Renal pelvis (tissue), 12 donors: ENCODE data around the gene NTS. TPM values are rescaled to one million over a fixed set of nuclear protein-coding genes. Genes with fewer than 3 reads are reported as not detected.
A peak's percentile ranks its signal among the peaks of the same experiment; 100 is the strongest.

Experiments used
- DNase-seq: peaks from one replicate; pipeline ENCODE4 v3.0.0-alpha.2; 2013
- long read RNA-seq, 16 experiments: transcript quantifications; one replicate each; lab custom pipeline, GENCODE V29; 2026
- polyA plus RNA-seq, 3 donors: library from polyadenylated mRNA; unstranded; fragments of 120-200 nt; gene quantifications; one replicate each; pipeline ENCODE4 v1.2.1, GENCODE V29; 2013; ENCODE audit not compliant: insufficient read length in 3 of 3

NTS gene, protein sequence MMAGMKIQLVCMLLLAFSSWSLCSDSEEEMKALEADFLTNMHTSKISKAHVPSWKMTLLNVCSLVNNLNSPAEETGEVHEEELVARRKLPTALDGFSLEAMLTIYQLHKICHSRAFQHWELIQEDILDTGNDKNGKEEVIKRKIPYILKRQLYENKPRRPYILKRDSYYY
- 1 to 10 TPM; 5.1 to 6.7 (median 5.6) TPM for polyA plus RNA-seq
- long read RNA-seq, donor 1, transcript NTS-201 (4 exons, 1,237 nt): major isoform, 8 of 10 reads
- long read RNA-seq, donor 1, partial matches to known transcripts: 0 of 10 reads
- long read RNA-seq, donor 1, other reads (novel, unspliced or antisense): 0 of 10 reads
- long read RNA-seq, donor 2, transcript NTS-201 (4 exons, 1,237 nt): major isoform, 7 of 7 reads
- long read RNA-seq, donor 2, partial matches to known transcripts: 0 of 7 reads
- long read RNA-seq, donor 2, other reads (novel, unspliced or antisense): 0 of 7 reads
- long read RNA-seq, donor 3, partial matches to known transcripts: 0 of 3 reads
- long read RNA-seq, donor 3, other reads (novel, unspliced or antisense): 0 of 3 reads
- long read RNA-seq, donor 4, transcript NTS-201 (4 exons, 1,237 nt): major isoform, 16 of 17 reads
- long read RNA-seq, donor 4, partial matches to known transcripts: 0 of 17 reads
- long read RNA-seq, donor 4, other reads (novel, unspliced or antisense): 0 of 17 reads
- long read RNA-seq, donor 5, partial matches to known transcripts: 0 of 4 reads
- long read RNA-seq, donor 5, other reads (novel, unspliced or antisense): 0 of 4 reads
- long read RNA-seq, donor 6, partial matches to known transcripts: 0 of 3 reads
- long read RNA-seq, donor 6, other reads (novel, unspliced or antisense): 0 of 3 reads
- long read RNA-seq, donor 7, transcript NTS-201 (4 exons, 1,237 nt): major isoform, 10 of 10 reads
- long read RNA-seq, donor 7, partial matches to known transcripts: 0 of 10 reads
- long read RNA-seq, donor 7, other reads (novel, unspliced or antisense): 0 of 10 reads
- long read RNA-seq, donor 8, partial matches to known transcripts: 0 of 1 reads
- long read RNA-seq, donor 8, other reads (novel, unspliced or antisense): 0 of 1 reads
- long read RNA-seq, donor 9, transcript NTS-201 (4 exons, 1,237 nt): major isoform, 5 of 5 reads
- long read RNA-seq, donor 9, partial matches to known transcripts: 0 of 5 reads
- long read RNA-seq, donor 9, other reads (novel, unspliced or antisense): 0 of 5 reads
- long read RNA-seq, donor 10, partial matches to known transcripts: 0 of 3 reads
- long read RNA-seq, donor 10, other reads (novel, unspliced or antisense): 0 of 3 reads
- long read RNA-seq, donor 11, partial matches to known transcripts: 0 of 3 reads
- long read RNA-seq, donor 11, other reads (novel, unspliced or antisense): 0 of 3 reads
- long read RNA-seq, donor 12, partial matches to known transcripts: 0 of 3 reads
- long read RNA-seq, donor 12, other reads (novel, unspliced or antisense): 0 of 3 reads
- long read RNA-seq, donor 13, partial matches to known transcripts: 0 of 2 reads
- long read RNA-seq, donor 13, other reads (novel, unspliced or antisense): 0 of 2 reads
- long read RNA-seq, donor 14: 0 reads
- long read RNA-seq, donor 15, transcript NTS-201 (4 exons, 1,237 nt): major isoform, 9 of 10 reads
- long read RNA-seq, donor 15, partial matches to known transcripts: 0 of 10 reads
- long read RNA-seq, donor 15, other reads (novel, unspliced or antisense): 0 of 10 reads
- long read RNA-seq, donor 16, partial matches to known transcripts: 0 of 6 reads
- long read RNA-seq, donor 16, other reads (novel, unspliced or antisense): 0 of 6 reads

DNA sequence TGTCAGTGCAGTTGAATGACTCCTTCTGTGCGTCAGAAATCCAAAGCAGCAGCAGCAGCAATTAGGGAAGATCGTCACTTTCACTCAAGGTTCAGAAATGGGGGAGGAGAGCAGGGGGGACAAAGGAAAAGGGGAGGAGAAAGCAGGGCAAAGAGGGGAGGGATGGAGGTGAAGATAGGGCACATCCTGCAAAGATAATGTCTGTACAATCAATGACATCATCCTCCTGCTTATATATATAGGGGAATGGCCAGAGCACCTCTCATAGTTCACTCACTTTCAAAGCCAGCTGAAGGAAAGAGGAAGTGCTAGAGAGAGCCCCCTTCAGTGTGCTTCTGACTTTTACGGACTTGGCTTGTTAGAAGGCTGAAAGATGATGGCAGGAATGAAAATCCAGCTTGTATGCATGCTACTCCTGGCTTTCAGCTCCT lies at the start of gene NTS:
NTS (plus strand) TSS at position 265 of the 431 bp plus-strand sequence; CDS start at position 374, 109 bp downstream.
- peak; percentile 7 for DNase-seq

DNA sequence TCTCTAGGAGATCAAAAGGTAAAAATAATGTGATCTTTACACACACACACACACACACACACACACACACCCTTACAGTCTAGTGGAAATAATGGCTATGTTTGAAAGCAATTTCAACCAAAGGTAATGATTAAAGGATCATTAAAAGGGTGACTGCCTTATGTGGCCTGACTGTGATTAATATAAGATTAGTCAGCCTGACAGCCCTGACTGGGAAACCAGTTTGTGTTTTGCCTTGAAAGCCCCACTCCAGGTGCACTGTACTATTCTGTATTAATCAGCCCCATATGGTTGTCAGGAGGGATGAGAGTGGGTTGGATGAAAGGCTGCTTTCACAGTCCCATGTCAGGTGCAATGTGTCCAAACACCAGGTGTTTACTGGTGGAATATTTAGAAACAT lies 48.3 kb upstream of the NTS start:
- peak; percentile 47 for DNase-seq

DNA sequence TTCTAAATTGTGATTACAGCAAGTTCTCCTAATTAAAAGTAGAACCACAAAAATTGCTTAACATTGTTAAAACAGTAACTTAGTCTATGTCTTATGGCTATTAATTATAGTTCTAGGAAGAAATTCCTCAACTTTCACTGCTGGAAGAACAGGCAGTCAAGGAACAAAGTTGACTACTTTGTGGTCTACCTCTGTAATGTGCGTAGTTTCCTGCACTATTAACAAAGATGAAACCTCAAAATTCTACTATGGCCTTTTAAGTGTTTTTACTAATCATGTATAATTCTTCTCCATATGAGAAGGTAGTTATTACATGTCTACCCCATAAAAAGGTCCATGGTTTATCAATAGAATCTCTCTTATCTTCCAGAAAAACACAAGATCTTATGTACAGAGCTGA lies 45.5 kb upstream of the NTS start:
- DNase-seq: no peak

DNA sequence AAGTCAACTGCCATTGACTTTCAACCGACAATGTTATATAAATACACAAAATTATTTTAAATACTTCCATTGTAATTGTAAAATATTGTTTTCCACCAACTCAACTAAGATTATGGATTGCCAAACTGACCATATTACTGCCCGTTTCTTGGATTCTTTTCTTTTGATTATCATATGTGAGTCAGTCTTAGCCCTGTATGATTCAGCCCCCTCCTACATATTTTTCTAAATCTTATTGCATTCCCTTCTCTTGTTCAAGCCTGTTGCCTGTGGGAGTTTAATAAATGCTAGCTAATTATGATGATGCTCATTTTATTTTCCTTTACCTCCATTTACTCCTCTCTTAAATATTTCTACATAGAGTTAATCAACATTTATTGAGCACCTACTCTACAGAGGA lies 44.7 kb upstream of the NTS start:
- no peak for DNase-seq

DNA sequence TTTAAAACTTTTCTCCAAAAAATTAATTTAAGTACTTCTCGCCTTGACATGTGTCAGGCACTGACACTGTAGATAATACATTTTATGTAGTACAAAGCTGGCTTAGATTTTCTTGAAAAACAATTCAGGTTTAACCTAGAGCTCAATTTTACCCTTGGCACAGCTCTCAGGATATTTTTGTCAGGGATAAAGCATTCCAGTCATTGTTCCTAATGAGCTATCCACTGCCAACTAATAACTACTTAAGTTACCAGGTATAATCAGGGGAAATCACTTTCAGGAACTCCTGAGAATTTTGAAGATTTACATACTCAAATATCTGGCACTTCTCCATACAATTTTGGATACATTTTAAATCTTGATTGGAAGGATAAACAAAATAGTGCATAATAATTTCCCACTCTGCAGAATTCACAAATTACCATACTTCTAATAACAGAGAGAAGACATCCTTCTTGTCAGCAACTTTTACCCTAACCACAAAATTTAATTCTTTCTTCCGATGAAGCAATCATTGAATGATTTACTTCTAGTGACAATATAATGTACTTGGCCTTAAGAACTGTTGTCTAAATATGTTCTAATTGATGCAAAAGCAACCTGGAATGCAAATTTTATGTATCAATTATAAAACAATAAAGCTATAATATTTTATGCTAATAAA lies 42.6 kb upstream of the NTS start:
- no peak for DNase-seq

DNA sequence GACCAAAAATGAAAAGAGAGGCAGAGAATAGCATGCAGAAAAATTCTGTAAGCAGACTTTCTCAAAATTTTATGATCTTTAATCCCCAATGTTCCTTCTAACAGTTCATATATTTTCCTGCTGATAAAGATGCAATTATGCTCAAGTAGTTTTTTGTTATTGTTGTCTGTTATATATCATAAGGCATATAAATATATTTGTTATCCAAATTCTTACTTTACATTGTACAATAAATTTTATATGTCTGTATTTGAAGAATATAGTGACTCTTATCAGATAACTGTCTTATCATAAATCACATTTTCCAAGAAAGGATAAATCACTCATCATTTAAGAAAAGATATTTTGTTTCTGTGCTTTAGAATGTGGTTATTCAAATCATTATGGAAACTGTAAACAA lies 40.5 kb upstream of the NTS start:
- DNase-seq: no peak

DNA sequence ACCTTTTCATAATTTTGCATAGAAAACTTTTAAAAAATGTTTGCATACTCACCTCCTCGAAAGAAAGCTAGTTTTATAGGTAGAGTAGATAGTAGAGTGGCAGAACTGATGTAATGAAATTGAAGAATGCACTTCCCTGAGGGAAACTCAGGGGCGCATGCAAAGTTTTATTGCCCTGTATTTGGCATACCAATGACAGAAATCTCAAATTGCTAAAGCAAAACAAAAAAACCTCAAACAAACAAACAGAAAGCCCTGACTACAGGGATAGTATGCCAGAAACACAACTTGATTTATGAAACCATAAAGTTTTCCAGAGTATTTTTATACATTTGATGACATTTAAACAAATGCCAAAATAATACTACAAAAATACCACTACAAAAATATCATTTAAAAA lies 39.7 kb upstream of the NTS start:
- peak; percentile 45 for DNase-seq

DNA sequence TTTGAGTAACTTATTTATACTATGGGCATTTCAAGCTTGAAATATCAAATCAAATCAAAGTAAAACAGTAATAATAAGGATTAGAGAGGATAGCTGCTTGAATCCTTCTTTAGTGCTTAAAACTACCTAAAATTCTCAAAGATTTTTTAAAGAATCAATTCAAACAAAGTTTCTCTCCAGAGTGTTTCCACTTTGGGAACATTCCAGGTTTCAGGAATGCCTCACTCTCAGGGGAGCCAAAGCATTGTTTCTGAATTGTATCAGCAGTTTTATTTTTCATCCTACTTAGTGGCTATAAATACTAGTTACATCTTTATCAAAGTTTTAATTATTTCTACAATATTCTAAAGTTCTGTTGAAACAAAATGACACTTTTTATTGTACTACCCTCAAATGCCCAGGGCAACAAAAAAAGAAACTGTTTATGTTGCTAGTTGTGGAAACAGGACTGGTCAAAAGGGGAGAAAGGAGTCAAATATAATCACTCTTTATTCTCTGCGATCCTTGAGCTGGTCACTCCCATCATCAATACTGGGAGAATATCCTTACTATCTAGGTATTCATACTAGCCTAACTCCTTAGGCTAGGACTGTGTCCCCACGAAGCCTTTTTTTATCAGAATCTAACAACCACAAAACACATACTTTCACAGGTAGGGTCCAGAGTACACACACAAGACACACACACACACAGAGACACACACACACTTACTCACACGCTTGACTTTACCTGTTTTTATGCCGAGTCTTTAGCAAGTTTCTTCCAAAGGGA lies 38.5 kb upstream of the NTS start:
- DNase-seq: peak; percentile 20

DNA sequence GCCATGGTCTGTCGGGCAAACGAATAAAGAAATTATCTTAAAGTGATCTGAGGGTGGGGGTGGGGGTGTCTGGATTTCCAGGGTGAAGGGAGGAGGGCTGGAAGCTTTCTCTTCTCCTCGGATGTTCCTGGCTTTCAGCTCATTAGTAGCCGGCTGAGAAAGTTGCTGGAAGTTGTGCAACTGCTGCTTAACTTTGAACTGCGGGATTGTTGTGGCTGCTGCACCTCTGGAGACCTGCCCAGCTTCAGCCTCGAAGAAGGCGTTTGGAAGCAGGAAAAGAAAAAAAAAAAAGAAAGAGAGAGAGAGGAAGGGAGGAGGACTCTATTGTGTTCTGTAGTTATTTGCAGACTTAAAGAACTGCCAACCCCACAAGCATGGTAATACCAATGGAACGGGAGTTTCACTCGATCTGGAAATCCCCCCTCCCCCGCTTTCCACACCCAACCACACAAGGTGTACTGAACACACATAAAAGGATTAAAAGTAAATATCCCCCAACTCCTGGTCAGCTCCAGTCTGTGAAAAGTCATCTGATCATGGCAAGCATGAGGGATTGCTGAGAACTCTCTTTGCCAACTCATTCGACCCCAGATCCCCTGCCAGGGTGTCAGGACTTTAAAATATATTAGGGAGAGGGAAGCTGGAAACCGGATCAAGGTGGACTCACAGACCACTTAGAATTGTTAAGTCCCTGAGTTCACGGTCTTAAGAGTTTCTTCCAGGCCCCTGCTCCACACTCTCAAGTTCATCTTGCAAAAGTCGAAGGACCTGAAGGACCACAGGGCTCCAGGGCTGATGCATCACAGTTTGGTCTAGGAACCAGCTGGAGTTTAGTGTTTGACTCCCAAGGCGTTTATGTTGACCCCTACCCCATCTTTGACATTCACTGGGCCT lies 37.7 kb upstream of the NTS start, which contains the start of gene RASSF9:
RASSF9 (minus strand) TSS at position 213 of the 894 bp plus-strand sequence; CDS start at position 5, 208 bp downstream.
- DNase-seq: peak; percentile 48

DNA sequence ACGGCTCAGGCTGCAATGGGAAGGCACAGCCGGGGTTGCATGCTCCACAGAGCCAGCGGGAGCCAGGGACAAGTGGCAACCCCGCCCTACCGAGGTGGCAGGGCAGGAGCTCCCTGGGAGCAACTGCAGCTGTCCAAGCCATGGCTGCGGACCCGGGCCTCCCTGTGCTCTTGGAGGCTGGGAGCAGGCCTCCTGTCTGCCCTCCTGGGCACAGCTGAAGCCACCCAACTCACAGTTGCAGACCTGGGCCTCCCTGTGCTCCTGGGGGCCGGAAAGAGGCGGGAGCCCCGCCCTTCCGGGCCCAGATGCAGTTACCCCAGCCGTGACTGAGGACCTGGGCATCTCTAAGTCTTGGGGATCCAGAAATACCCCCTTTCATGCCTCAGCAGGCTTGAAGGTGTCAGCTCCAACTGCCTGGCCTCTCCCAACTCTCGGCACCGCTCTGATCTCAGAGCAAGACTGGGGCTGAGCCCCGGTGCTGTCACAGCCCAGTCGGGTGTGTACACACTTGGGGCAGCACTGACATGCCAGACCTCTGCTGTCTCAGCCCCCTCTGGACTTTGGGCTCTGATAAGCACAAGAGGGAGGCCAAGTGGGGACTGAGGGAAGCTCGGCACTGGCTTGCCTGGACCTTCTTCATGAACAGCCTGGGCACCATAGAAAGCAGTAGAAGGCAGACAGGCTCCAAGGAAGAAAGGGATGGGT lies 30.3 kb upstream of the NTS start:
- DNase-seq: no peak

DNA sequence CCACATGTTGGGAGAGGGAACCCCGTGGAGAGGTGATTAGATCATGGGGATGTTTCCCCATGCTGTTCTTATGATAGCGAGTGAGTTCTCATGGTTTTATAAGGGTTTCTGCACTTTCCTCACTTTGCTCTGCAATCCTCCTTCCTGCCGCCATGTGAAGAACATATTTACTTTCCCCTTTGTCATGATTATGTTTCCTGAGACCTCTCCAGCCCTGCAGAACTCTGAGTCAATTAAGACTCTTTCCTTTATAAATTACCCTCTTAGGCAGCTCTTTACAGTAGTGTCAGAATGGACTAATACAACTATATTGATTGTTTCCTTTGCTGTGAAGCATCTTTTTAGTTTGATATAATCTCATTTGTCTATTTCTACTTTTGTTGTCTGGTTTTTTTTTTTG lies 24.8 kb upstream of the NTS start:
- no peak for DNase-seq

DNA sequence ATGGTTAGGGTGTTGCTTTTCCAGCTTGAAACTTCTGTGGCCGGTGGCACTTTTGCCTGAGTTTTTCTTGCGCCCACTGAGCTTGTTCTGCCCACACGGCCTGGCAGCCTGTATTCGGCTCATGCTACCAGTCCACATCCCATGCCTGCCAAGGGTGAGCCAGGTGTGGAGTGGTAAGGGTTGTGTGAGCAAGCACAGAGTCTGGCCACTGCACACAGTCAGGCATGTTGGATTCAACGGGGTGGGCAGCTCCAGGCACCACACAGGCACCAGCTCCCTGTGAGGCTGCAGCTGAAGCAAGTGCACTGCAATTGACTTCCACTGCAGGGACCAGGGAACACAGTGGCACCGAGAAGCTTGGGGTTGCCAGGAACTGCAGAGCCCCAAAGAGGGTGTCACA lies 18.8 kb upstream of the NTS start:
- no peak for DNase-seq

DNA sequence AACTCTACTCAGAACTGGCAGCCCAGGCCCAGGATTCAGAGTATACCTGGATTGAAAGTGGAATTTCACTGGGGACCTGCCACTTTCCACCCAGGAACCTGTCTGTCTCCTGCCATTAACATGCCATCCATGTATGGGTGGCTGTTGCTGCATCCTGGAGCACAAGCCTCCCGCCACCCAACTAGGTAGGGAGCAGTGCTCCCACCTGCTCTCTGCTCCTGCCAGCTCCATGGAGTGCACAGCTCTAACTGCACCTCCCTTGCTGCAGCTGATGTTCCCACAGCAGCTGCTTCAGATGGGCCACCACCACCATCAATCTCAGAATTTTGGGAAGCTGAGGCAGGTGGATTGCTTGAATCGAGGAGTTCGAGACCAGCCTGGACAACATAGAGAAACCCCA lies 17.1 kb upstream of the NTS start:
- no peak for DNase-seq

DNA sequence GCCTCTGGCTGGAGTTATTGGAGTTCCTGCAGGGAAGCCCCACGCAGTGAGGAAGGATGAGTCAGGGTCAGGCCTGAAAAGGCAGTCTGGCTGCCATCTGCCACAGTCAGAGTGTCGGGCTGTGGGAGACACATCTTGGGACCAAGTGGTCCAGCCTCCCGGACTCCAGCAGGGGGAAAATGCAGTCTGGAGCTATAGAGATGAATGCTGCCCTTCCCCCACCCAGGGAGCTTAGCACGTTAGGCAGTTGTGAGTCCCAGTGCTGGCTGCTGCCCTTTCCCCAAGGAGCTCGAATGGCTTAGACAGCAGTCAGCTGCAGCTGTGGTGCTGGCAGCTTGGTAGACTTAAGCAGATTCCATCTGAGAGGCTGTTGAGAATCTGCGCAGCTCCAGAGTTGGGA lies 8.2 kb upstream of the NTS start:
- no peak for DNase-seq

DNA sequence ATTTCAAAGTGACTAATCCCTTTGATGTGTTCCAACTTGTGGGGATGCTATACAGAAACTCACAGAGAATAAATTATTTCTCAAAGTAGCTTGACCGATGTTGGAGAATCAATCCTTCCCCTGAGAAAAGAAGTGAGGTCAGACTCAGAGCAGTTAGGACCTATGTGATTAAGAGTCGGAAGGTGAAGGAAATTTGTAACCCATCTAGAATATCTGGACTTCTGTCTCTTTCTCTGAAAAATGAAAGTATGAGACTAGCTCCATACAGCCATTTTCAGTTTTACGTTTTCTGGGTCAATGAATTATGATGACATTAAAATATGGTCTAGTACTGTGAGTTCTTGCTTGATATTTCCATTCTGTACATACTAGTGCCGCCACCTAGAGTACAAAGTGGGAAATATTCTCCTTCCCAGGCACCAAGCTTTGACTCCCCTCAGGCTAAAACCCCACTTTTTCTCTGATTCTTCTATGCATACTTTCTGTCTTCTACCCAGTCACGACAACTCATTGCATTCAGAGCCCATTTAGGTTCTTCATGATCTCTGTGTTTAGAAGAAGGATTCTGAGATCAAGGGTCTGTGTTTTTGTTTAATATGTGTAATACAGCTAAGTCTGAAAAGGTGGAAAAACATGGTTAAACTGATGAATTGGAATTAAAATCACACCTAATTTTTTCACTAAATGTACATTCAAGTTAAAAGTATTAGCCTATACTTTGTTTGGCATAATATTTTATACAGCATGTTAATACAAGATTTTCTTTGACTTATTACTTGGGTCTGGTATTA lies 6.9 kb upstream of the NTS start:
- DNase-seq: peak; percentile 65

DNA sequence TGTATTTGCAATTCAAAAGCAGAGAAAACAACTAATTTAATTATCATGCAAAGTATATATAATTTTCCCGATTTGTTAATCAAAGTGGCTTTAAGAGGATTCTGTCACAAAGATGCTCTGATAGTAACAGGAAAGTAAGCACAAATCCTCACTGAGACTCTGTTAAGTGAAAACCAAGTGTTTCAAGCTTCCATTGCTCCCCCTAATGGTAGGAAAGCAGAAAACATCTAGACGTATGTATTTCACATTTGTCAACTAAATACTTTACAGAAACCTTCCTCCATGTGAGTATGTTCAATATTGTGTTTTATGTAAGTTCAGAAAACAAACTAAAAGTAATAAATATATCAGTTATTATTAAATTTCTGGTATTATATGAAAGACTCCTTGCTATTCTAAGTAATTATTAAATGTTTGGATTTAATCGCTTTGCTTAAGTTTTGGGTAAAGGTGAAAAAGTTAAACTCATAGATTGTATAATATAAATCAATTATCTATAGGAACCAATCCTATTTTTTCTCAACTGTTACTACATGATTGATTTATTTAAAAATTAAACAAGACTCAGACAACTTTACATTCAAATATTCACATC lies 1.5 kb upstream of the NTS start:
- DNase-seq: peak; percentile 61
